ENCODE results near the gene ASTN2. TPM values are rescaled to one million over a fixed set of nuclear protein-coding genes. Genes with fewer than 3 reads are reported as not detected.

ASTN2 gene
- total and polyA plus RNA-seq, 3 donors from 2014 or later = 55.7 to 157 (median 117) TPM

GRCh38 chr9:116757030-116757429, 657.8 kb downstream of the ASTN2 start:
- Histone ChIP-seq H3K27ac (no peak overlapping the region), H3K4me1 (no peaks in the 10 kb centered on the region), H3K4me3 (no peak overlapping the region), H3K9me3 (no peaks in the 10 kb centered on the region), H3K36me3 (ENCODE audit: low read depth, missing control alignments) (no peaks in the 10 kb centered on the region), H3K27me3 (no peaks in the 10 kb centered on the region)
- DNase-seq = no peak
- intact Hi-C loops (cut with DNase I; ENCODE audit: low total_unique reads) = no loop called here
- WGBS, 2 donors = 55 to 66% methylated on average over 7 of the region's 7 CpGs
- TF ChIP-seq CTCF (IDR thresholded peaks at IDR 0.05) (no peak), POLR2A (IDR thresholded peaks at IDR 0.05) (no peak)

- Histone ChIP-seq H3K9me3 (no peaks in the 10 kb centered on the region), H3K27ac (no peak overlapping the region), H3K27me3 (no peaks in the 10 kb centered on the region), H3K4me1 (no peaks in the 10 kb centered on the region), H3K4me3 (no peak overlapping the region), H3K36me3 (ENCODE audit: low read depth, missing control alignments) (no peaks in the 10 kb centered on the region)
- TF ChIP-seq CTCF (IDR thresholded peaks at IDR 0.05) = no peak
- no peak for TF ChIP-seq POLR2A (IDR thresholded peaks at IDR 0.05)
- no peak for DNase-seq
- intact Hi-C loops (cut with DNase I; ENCODE audit: low total_unique reads) = no loop called here
- WGBS, 2 donors = 65 to 79% methylated on average over 1 of the region's 1 CpG
Measured at GRCh38 chr9:116753389-116753788, 661.5 kb downstream of the ASTN2 start.

- Histone ChIP-seq H3K4me3 (no peak overlapping the region), H3K4me1 (no peaks in the 10 kb centered on the region), H3K9me3 (no peaks in the 10 kb centered on the region), H3K27ac (no peak overlapping the region), H3K36me3 (ENCODE audit: low read depth, missing control alignments) (no peaks in the 10 kb centered on the region), H3K27me3 (no peaks in the 10 kb centered on the region)
- TF ChIP-seq CTCF (IDR thresholded peaks at IDR 0.05) = no peak
- TF ChIP-seq POLR2A (IDR thresholded peaks at IDR 0.05) = no peak
- DNase-seq = no peak
- intact Hi-C loops (cut with DNase I; ENCODE audit: low total_unique reads) = no loop called here
- WGBS, 2 donors = 74 to 82% methylated on average over 2 of the region's 2 CpGs
Measured at GRCh38 chr9:116750510-116750909, 664.3 kb downstream of the ASTN2 start.

- 84 to 88% methylated on average over 2 of the region's 2 CpGs for WGBS, 2 donors
- Histone ChIP-seq H3K27me3 (no peaks in the 10 kb centered on the region), H3K36me3 (ENCODE audit: low read depth, missing control alignments) (no peaks in the 10 kb centered on the region), H3K4me1 (no peaks in the 10 kb centered on the region), H3K4me3 (no peak overlapping the region), H3K27ac (no peak overlapping the region), H3K9me3 (no peaks in the 10 kb centered on the region)
- no peak for DNase-seq
- intact Hi-C loops (cut with DNase I; ENCODE audit: low total_unique reads) = no loop called here
- TF ChIP-seq POLR2A (IDR thresholded peaks at IDR 0.05) = no peak
Measured at GRCh38 chr9:116749772-116750171, 665.1 kb downstream of the ASTN2 start.

GRCh38 chr9:116749176-116749575, 665.7 kb downstream of the ASTN2 start:
- 94 to 98% methylated on average over 3 of the region's 3 CpGs for WGBS, 2 donors
- H3K27ac ChIP-seq = no peak overlapping the region
- H3K4me1 ChIP-seq = no peaks in the 10 kb centered on the region

More at GRCh38 chr9:116749176-116749575, 665.7 kb downstream of the ASTN2 start:
- H3K9me3 ChIP-seq = no peaks in the 10 kb centered on the region
- TF ChIP-seq POLR2A (IDR thresholded peaks at IDR 0.05) (no peak), CTCF (IDR thresholded peaks at IDR 0.05) (no peak)
- H3K36me3 ChIP-seq (ENCODE audit: low read depth, missing control alignments) = no peaks in the 10 kb centered on the region
- DNase-seq = no peak
- intact Hi-C loops (cut with DNase I; ENCODE audit: low total_unique reads) = no loop called here
- H3K27me3 ChIP-seq = no peaks in the 10 kb centered on the region
- H3K4me3 ChIP-seq = no peak overlapping the region

Measured in testis (tissue), 3 donors.